BLaER1 (cell line): ENCODE measurements around the gene GUK1.
A peak's percentile ranks its signal among the peaks of the same experiment; 100 is the strongest.

Experiments used
- H3K27ac ChIP-seq: shearing (Covaris generic); formaldehyde crosslinking; 2 replicates; pipeline ENCODE4 v1.8.1; 2022
- H3K27me3 ChIP-seq: shearing (Covaris generic); formaldehyde crosslinking; 2 replicates; pipeline ENCODE4 v1.8.1; 2022
- H3K36me3 ChIP-seq: shearing (Covaris generic); formaldehyde crosslinking; 2 replicates; pipeline ENCODE4 v1.8.1; 2022
- H3K4me1 ChIP-seq: shearing (Covaris generic); formaldehyde crosslinking; 2 replicates; pipeline ENCODE4 v1.8.1; 2022
- H3K4me2 ChIP-seq: shearing (Covaris generic); formaldehyde crosslinking; 2 replicates; pipeline ENCODE4 v1.8.1; 2022
- H3K4me3 ChIP-seq: shearing (Covaris generic); formaldehyde crosslinking; 2 replicates; pipeline ENCODE4 v1.8.1; 2022
- H3K9ac ChIP-seq: shearing (Covaris generic); formaldehyde crosslinking; 2 replicates; pipeline ENCODE4 v1.8.1; 2022
- H3K9me3 ChIP-seq: shearing (Covaris generic); formaldehyde crosslinking; 2 replicates; pipeline ENCODE4 v1.8.1; 2022
- H4K20me1 ChIP-seq: shearing (Covaris generic); formaldehyde crosslinking; 2 replicates; pipeline ENCODE4 v1.8.1; 2022
- Cebpa-rat ChIP-seq: shearing (Covaris generic); IDR thresholded peaks from 2 replicates; pipeline ENCODE4 v1.8.1; 2022

The GUK1 gene

GRCh38 chr1:228148196-228148861 is 8.2 kb downstream of the GUK1 start:
- Histone ChIP-seq H3K4me2 (peak overlapping the region; percentile 73), H3K27me3 (no peaks in the 10 kb centered on the region), H3K9ac (peak overlapping the region; percentile 64), H3K4me1 (peaks cover 81% of the 10 kb centered on the region), H3K9me3 (no peaks in the 10 kb centered on the region), H3K27ac (peak overlapping the region; percentile 73), H3K4me3 (no peak overlapping the region), H3K36me3 (peaks cover 52% of the 10 kb centered on the region), H4K20me1 (peaks cover 95% of the 10 kb centered on the region)
- no peak for TF ChIP-seq Cebpa-rat

GRCh38 chr1:228148935-228149405 is 8.9 kb downstream of the GUK1 start:
- no peaks in the 10 kb centered on the region for H3K27me3 ChIP-seq
- H3K9me3 ChIP-seq: no peaks in the 10 kb centered on the region
- H3K36me3 ChIP-seq: peaks cover 52% of the 10 kb centered on the region
- peaks cover 75% of the 10 kb centered on the region for H3K4me1 ChIP-seq
- no peak for TF ChIP-seq Cebpa-rat
- H3K4me2 ChIP-seq: peak overlapping the region; percentile 73
- peak overlapping the region; percentile 73 for H3K27ac ChIP-seq
- peaks cover 88% of the 10 kb centered on the region for H4K20me1 ChIP-seq
- peak overlapping the region; percentile 64 for H3K9ac ChIP-seq
- H3K4me3 ChIP-seq: no peak overlapping the region

GRCh38 chr1:228149406-228150119 is 9.5 kb downstream of the GUK1 start, which contains the start of gene GJC2:
Gene GJC2 (plus strand): TSS chr1:228149930. CDS start chr1:228157759, 7,829 bp downstream.
- peak within 1 kb of the TSS; percentile 73 for H3K4me2 ChIP-seq
- no peak for TF ChIP-seq Cebpa-rat
- H3K36me3 ChIP-seq: peaks cover 52% of the 10 kb centered on the region
- peaks cover 82% of the 10 kb centered on the region for H4K20me1 ChIP-seq
- peak within 1 kb of the TSS; percentile 73 for H3K27ac ChIP-seq
- H3K9me3 ChIP-seq: no peaks in the 10 kb centered on the region
- H3K4me3 ChIP-seq: no peak within 1 kb of the TSS
- no peaks in the 10 kb centered on the region for H3K27me3 ChIP-seq
- H3K9ac ChIP-seq: peak within 1 kb of the TSS; percentile 64
- H3K4me1 ChIP-seq: peaks cover 72% of the 10 kb centered on the region

- H3K9me3 ChIP-seq: no peaks in the 10 kb centered on the region
- no peak overlapping the region for H3K4me3 ChIP-seq
- H4K20me1 ChIP-seq: peaks cover 77% of the 10 kb centered on the region
- TF ChIP-seq Cebpa-rat: no peak
- 0 out of 2 replicates have a peak overlapping the region, but pooled peaks have one; percentile 64 for H3K9ac ChIP-seq
- H3K27ac ChIP-seq: peak overlapping the region; percentile 73; the same call in 1 of the 2 replicates
- peaks cover 72% of the 10 kb centered on the region for H3K4me1 ChIP-seq
- H3K4me2 ChIP-seq: no peak overlapping the region
- peaks cover 50% of the 10 kb centered on the region for H3K36me3 ChIP-seq
- no peaks in the 10 kb centered on the region for H3K27me3 ChIP-seq
These were observed 10.0 kb downstream of the GUK1 start for GRCh38 chr1:228150120-228150460.

- Histone ChIP-seq H3K4me2 (no peak overlapping the region), H3K4me1 (peaks cover 72% of the 10 kb centered on the region), H3K9ac (no peak overlapping the region), H3K27me3 (no peaks in the 10 kb centered on the region), H3K36me3 (peaks cover 44% of the 10 kb centered on the region), H4K20me1 (peaks cover 74% of the 10 kb centered on the region), H3K4me3 (no peak overlapping the region), H3K27ac (0 out of 2 replicates have a peak overlapping the region, but pooled peaks have one; percentile 30), H3K9me3 (no peaks in the 10 kb centered on the region)
- no peak for TF ChIP-seq Cebpa-rat
These were observed 10.5 kb downstream of the GUK1 start for GRCh38 chr1:228150461-228151179.

- TF ChIP-seq Cebpa-rat: no peak
- Histone ChIP-seq H3K9me3 (no peaks in the 10 kb centered on the region), H3K4me3 (no peak overlapping the region), H3K36me3 (peaks cover 37% of the 10 kb centered on the region), H3K27me3 (no peaks in the 10 kb centered on the region), H3K27ac (peak overlapping the region; percentile 30; the same call in 1 of the 2 replicates), H3K9ac (0 out of 2 replicates have a peak overlapping the region, but pooled peaks have one; percentile 29), H3K4me2 (no peak overlapping the region), H4K20me1 (peaks cover 74% of the 10 kb centered on the region), H3K4me1 (peaks cover 74% of the 10 kb centered on the region)
These were observed 11.3 kb downstream of the GUK1 start for GRCh38 chr1:228151180-228151925.

GRCh38 chr1:228152097-228152917 is 12.2 kb downstream of the GUK1 start:
- Histone ChIP-seq H3K9me3 (no peaks in the 10 kb centered on the region), H3K4me3 (no peak overlapping the region), H4K20me1 (peaks cover 70% of the 10 kb centered on the region), H3K27me3 (no peaks in the 10 kb centered on the region), H3K9ac (peak overlapping the region; percentile 34; the same call in 1 of the 2 replicates), H3K27ac (peak overlapping the region; percentile 30), H3K4me2 (peak overlapping the region; percentile 34), H3K4me1 (peaks cover 75% of the 10 kb centered on the region), H3K36me3 (peaks cover 28% of the 10 kb centered on the region)
- no peak for TF ChIP-seq Cebpa-rat

GRCh38 chr1:228152918-228153258 is 12.8 kb downstream of the GUK1 start:
- Histone ChIP-seq H3K4me3 (no peak overlapping the region), H3K27me3 (no peaks in the 10 kb centered on the region), H4K20me1 (peaks cover 64% of the 10 kb centered on the region), H3K4me1 (peaks cover 75% of the 10 kb centered on the region), H3K9me3 (no peaks in the 10 kb centered on the region), H3K4me2 (peak overlapping the region; percentile 34), H3K36me3 (peaks cover 22% of the 10 kb centered on the region), H3K9ac (0 out of 2 replicates have a peak overlapping the region, but pooled peaks have one; percentile 34), H3K27ac (peak overlapping the region; percentile 30)
- no peak for TF ChIP-seq Cebpa-rat
